Activated CD4-positive, CD25-positive, alpha-beta regulatory T cell treated with anti-CD3 and anti-CD28 coated beads, Interleukin-2, amount 50 U/mL, for 72 hours (primary cell): ENCODE results near the gene ADAMTS10.
"Not testable (repeated sequence)": the region's sequence is repeated elsewhere in the genome, so short reads cannot be mapped to it uniquely, and the experiment has no call there.

Experiments
- DNase-seq: peaks from one replicate; pipeline ENCODE4 v3.0.0; 2021

ADAMTS10 gene

GRCh38 chr19:8622886-8623285 lies 12.4 kb upstream of the ADAMTS10 start:
- not testable (repeated sequence) for DNase-seq

- no peak for DNase-seq
These were observed 8.2 kb upstream of the ADAMTS10 start for GRCh38 chr19:8618751-8619150.

GRCh38 chr19:8617984-8618383 lies 7.5 kb upstream of the ADAMTS10 start:
- DNase-seq = no peak

- not testable (repeated sequence) for DNase-seq
These were observed 6.8 kb upstream of the ADAMTS10 start for GRCh38 chr19:8617325-8617724.

GRCh38 chr19:8616861-8617260 lies 6.3 kb upstream of the ADAMTS10 start:
- no peak for DNase-seq

- peak; percentile 65 for DNase-seq
These were observed 5.5 kb upstream of the ADAMTS10 start for GRCh38 chr19:8615813-8616596.

GRCh38 chr19:8615024-8615423 lies 4.5 kb upstream of the ADAMTS10 start:
- no peak for DNase-seq

GRCh38 chr19:8614455-8614854 lies 3.9 kb upstream of the ADAMTS10 start:
- no peak for DNase-seq

GRCh38 chr19:8612807-8613171 lies 2.3 kb upstream of the ADAMTS10 start:
- no peak for DNase-seq

- no peak for DNase-seq
These were observed 1.6 kb upstream of the ADAMTS10 start for GRCh38 chr19:8611877-8612806.

GRCh38 chr19:8611391-8611876 lies 919 bp upstream of the ADAMTS10 start:
- DNase-seq = no peak

- DNase-seq = no peak
These were observed 403 bp upstream of the ADAMTS10 start for GRCh38 chr19:8610936-8611300.

- peak; percentile 45 for DNase-seq
These were observed 1.1 kb downstream of the ADAMTS10 start for GRCh38 chr19:8609279-8610040.

GRCh38 chr19:8608941-8609278 lies 1.6 kb downstream of the ADAMTS10 start:
- no peak for DNase-seq

GRCh38 chr19:8607386-8607785 lies 3.1 kb downstream of the ADAMTS10 start:
- no peak for DNase-seq

GRCh38 chr19:8605514-8605913 lies 5.0 kb downstream of the ADAMTS10 start:
- no peak for DNase-seq

- DNase-seq = no peak
These were observed 8.7 kb downstream of the ADAMTS10 start for GRCh38 chr19:8601796-8602195.

GRCh38 chr19:8600816-8601215 lies 9.7 kb downstream of the ADAMTS10 start:
- DNase-seq = no peak

GRCh38 chr19:8600064-8600463 lies 10.5 kb downstream of the ADAMTS10 start:
- no peak for DNase-seq

GRCh38 chr19:8596168-8596567 lies 14.3 kb downstream of the ADAMTS10 start:
- no peak for DNase-seq

- DNase-seq = no peak
These were observed 14.9 kb downstream of the ADAMTS10 start for GRCh38 chr19:8595651-8596050.

- no peak for DNase-seq
These were observed 16.6 kb downstream of the ADAMTS10 start for GRCh38 chr19:8593931-8594330.
